GM18868 (cell line): ENCODE results near the gene BACH2.
A peak's percentile ranks its signal among the peaks of the same experiment; 100 is the strongest.
"Not testable (repeated sequence)": the region's sequence is repeated elsewhere in the genome, so short reads cannot be mapped to it uniquely, and the experiment has no call there.

Source experiments
- ATAC-seq: cut with Tn5 transposase; IDR thresholded peaks from one replicate; pipeline ENCODE4 v1.9.1; 2021; ENCODE audit warnings: mild to moderate bottlenecking, moderate library complexity; ENCODE audit not compliant: unreplicated experiment

The BACH2 gene

DNA sequence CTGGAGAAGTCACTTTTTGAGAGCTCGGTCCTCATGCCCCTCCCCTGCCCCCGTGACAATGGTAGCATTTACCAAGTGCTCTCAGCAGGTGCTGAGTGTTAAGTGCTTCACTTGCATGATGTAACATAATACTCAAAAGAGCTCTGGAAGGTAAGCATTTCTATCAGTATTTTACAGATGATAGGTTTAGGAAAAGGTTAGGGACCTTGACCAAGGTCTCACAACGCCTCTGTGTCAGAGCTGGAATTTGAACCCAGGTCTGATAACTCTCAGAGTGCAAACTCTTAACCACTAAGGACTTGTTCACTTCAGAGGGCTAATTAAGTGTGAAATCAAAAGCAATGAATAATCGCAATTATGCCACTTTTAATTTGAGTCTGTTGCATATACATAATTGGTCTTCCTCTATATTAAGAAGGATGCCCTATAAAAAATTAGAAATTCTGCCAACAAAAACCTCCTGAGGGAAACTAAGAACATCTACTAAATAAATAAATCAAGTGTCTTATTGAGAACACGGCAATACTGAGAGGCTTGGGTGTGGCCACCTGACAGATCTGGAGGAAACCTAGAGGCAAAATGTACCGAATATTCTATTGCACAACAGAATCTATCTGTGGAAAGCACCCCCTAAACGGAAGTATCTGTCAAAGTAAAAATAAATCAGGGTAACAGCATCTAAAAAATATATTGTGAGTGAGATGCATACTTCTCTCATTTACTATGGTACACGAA, 109.8 kb downstream of the BACH2 start:
- no peak for ATAC-seq

DNA sequence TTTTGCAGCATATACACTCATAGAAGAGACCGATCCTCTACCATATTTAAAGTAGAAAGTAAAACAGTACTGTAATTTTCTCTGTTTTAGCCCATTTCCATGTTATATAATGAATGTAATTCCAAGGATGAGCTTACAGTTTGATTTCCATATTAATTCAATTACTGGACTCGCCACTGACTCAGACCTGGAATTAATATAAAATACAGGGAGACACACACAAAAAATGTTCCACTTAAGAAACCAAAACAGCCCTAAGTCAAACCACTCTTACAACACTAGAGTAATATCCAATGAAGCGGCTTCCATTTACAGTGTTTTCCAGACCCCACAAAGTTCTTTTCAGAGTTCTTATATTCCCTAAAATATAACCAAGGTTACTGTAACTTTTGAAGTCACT, 110.6 kb downstream of the BACH2 start:
- no peak for ATAC-seq

DNA sequence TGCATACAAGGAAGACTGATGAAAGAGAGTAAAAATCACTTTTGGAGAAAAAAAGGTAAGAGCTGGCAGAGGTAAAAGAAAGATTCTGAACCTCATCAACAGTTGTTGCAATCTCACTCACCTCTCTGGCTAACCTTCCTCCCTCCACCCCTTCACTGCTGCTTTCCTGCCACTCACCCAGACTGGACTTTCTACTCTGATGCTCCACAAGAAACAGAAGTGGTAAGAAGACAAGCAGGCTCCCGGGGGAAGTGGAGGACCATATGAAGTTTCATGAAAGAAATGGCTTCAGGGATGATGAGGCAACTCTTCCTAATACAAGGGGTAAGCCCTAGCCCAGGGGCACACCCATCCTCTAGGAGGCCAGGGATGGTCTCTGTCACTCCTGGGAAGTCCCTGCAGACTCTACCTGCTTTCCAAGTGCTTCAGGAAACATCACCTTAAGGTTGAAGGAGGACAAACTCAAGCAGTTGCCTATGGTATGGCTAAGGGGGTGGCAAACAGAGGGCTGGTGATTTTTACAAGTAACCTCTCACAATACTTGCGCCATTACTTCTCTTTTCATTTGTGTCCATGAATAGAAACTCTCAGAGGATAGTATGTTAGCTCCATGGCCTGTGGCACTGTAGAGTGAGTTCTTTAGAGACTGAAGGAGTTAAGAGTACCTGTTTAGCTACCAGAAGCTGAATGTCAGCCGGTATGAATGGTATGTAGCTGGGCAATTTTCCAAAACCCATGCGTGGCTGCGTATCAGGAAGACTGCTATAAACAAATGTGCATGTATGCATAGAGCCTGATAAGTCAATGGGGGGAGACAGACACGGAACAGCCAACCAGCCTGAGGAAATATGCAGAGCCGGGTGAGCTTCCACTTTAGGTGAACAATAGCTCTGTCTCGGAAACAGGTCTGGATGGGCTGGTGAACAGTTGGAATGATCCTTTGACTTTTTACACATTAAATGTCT, 112.0 kb downstream of the BACH2 start:
- no peak for ATAC-seq

DNA sequence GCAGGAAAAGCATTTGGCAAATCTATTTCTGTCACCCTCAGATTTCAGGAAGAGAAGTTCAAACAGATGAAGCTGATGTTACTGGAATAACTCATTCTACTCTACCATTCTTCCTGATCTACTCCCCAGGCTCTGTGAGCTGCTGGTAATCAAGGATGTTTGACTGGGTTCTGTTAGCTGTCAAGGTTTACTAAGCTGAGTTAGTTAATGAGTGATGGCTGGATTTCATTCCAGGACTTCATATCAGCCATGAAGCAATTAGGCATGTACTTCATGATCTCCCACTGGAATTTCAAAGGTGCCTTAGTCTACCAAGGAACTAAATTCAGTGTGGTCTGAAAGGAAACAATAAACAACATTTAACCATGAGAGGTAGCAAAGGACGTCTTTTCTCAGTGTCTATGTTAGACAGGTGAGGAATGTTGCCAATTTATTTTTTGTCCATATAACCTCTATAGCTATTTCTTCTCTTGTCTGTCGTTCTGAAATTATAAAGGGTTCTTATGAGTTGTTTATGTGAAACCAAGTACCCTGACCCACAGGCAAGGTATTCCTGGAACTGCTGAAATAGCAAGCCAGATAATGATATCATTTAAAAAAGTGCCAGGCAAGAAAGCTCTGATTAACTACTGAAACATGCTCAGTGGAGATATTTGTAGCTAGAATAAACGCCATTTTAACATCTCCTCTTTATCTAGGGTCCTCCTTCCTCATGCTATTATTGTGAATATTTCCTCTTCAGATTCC, 112.9 kb downstream of the BACH2 start:
- no peak for ATAC-seq

DNA sequence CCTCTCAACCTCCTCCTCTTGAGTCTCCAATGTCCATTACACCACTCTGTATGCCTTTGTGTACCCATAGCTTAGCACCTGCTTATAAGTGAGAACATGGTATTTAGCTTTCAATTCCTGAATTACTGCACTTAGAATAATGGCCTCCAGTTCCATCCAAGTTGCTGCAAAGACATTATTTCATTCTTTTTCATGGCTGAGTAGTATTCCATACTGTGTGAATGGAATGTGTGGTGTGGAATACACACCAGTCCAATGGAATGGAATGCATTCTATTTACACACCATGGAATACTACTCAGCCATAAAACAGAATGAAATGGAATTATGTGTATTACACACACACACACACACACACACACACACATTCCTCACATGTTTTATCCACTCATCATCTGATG, 116.1 kb downstream of the BACH2 start:
- ATAC-seq: no peak

DNA sequence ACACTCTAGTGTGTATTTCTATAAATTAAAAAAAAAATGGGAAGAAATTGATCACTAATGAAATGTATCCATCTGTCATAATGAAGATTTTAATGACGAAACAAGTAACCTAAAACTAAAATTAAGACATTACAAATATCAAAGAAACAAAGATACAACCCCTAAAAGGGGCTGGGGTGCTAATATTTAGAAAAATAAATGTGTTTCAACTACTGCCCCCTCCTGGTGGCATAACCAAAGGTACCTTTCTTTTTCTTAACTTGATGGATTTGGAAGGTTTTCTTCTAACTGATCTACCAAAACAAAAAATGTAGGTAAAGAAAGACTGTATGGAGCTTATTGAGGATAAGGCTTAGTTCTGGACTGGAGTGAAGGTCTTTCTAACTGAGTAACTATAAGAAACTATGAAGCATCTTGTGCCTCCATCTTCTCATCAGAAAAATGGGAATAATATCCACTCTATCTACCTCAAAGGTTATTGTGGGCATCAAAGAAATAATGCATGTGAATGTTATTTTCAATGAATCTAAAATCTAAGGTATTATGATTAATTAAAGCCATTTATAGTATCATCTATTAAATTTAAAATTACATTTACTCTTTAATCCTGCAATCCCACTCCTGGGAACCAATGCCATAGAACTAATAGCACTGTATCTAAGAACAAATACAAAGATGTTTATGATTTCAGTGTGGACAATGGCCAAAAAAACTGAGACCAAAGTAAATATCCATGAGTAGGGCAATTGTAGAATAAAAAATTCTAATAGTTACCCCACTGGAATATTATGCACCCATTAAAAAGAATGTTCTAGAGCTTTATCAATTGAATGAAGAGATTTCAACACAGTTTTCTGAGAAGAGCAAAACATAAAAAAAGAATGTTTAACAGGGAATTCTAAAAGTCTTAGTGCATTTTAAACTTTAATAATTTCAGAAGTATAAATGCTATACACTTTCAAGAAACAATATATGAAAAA, 117.2 kb downstream of the BACH2 start:
- ATAC-seq: no peak

DNA sequence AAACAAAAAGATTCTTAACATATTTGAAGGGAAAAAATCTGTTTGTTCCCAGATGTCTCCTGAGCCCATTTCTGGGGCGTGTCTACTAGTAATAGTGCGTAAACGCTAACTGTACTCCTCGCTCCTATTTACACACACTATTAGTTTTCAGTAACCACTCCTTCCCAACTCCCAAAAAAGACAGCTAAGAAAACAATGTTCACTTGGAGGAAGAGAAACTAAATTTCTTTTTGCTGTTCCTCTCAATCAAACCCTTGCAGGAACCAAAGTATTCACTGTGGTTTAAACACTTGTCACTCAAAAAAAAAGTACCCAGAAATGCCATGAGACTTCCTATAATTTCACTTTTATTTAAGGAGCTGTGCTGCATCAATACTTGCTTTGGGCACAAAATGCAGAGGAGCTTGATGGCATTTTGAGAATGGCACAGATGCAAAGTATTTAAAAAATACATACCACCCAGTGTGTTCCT, 118.2 kb downstream of the BACH2 start:
- ATAC-seq: no peak

DNA sequence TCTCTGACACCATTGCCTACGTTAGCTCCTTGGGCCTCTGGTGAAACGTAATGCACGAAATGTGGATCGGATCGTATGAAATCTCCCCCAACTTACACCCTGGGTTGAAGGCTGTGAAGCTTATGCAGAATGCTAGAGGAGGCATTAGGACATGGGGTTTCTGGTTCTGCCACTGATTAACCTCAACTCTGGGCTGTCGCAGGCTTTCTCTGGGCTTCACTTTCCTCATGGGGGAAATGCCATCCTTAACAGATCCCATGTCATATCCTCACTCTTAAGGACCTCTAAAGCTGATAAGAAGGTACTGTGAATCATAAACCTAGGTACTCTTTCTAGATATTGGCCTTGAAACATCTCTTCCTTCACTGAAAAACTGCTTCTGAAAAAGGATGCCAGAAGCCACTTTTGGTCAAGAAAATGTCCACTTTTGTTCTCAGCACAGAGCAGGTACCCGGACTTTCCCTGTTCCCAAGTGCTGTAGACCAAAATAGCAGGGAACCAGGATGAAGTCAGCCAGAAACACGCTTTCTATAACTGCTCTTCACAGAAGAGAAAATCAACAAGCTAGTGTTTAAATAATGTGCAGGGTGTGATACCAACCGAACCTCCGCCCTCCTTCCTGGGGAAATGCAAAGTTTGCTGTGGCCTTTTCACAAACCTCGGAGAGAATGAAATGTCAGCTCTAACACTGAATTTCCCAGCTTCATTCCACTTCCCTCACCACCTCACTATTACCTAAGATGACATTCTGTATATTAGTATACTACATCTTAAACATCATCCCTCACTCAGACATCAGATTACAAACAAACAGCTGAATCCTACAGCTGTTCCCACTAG, 118.9 kb downstream of the BACH2 start:
- ATAC-seq: no peak

DNA sequence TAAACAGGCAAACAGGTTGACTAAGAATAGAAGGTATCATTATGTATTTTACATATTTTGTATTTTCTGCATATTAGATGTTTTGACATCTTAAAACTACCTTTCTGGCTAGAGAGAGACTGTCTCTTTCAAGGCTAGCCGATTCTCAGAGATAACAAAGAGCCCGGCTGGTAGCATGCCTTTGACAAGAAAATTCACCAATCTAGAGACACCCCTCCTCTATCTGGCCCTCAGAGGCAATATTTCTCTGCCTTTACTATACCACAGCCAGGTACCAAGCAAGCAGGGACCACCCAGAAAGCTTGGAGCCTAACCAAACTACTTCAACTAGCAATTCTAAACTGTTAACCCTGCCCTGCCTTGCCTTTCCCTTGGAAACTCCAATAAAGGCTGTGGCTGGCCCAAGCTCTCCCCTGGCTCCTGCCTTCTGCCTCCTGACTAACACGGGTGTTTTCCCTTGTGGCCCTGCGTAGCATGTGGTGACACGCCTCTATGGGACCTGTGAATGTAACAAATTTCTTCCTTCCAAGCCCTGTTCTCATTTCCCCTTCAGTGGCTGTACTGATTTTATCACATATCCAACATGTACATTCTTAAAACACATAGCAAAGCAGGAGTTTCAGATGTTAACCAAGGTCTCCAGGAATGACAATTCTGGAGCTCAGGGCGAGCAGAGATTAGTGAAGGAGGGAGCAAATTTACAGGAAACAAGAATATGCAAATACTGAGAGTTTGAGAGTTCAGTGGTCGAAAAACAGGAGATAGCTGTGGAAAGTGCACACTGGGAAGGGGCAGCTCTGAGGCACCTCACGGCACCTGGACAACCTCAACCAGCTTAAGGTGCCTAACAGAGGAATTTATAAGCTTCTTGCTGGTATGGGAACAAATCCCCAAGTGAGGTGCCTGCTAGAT, 120.8 kb downstream of the BACH2 start:
- ATAC-seq: peak; percentile 86

DNA sequence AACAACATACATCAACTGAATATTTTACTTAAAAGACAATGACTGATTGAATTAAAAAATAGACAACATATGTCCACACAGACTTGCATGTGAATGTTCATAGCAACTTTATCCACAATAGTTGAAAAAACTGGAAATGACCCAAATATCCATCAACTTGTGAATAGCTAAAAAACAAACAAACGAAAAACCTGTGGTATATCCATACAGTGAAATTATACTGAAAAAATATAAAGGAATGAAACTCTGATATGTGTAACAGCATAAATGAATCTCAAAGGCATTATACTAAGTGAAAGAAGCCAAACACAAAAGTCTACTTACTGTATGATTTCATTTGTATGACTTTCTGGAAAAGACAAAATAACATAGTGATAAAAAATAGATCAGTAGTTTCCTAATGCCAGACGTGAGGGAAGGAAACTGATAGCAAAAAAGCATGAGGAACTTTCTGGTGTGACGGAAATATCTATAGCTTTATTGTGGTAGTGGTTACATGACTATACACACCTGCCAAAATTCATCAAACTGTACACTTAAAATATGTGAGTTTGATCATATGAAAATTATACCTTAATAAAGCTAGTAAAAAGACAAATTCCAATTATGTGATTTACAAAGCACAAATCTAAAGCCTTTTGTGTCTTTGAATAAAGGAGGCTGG, 123.2 kb downstream of the BACH2 start:
- ATAC-seq: no peak

DNA sequence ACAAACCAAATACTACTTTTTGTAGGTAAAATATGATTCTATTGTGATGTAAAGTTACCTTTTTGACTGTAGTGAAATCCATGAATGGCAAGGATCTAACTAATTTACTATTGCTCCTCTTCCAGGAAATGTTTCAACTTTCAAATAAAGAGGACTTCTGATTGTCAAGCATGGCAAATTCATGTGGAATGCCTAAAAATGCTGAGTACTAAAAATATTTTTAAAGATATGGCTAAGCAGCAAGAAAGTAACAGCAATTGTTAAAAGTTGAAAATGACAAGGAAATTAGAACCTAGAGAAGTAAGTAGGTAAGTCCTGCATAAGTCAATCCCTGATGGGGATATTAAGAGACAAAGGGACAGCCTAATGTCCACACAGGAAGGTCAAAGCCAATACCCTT, 126.0 kb downstream of the BACH2 start:
- no peak for ATAC-seq

DNA sequence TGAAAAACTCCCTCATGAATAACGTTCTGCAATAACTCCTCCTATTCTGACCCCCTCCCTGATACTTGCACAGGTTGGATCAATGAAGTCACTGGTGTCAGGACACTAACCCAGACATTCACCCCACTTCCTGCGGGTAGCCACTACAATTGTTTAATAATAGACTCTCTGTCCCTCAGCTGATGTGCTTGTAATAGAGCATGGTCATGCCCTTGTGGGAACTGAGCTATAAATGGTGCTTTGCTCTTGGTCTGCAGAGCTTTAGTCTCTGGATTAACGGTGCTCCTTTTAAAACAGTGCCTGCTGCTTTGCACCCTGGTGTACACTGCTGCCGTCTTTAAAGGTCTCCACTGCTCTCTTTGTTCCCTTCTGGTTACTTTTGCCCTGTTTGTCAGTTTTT, 127.3 kb downstream of the BACH2 start:
- ATAC-seq: no peak

DNA sequence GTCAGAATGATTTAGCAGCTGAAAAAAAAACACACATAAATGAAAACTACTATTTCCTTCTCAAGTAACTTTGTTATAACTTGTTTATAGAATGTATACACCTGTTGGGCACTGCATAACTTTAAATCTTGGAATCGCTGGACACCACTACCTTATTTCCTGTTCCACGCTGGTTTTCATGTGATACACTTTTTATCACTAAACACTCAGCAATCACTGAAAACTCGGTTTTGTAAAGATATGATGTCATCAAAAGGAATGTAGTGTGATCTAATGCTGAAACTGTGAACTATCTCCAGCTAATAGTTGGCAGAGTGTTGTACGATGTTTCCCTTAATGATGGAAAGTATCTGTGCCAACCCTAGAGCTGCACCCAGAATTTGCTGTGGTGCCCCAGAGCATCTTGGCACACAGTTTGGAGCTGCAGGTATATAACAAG, 127.9 kb downstream of the BACH2 start:
- ATAC-seq: no peak

DNA sequence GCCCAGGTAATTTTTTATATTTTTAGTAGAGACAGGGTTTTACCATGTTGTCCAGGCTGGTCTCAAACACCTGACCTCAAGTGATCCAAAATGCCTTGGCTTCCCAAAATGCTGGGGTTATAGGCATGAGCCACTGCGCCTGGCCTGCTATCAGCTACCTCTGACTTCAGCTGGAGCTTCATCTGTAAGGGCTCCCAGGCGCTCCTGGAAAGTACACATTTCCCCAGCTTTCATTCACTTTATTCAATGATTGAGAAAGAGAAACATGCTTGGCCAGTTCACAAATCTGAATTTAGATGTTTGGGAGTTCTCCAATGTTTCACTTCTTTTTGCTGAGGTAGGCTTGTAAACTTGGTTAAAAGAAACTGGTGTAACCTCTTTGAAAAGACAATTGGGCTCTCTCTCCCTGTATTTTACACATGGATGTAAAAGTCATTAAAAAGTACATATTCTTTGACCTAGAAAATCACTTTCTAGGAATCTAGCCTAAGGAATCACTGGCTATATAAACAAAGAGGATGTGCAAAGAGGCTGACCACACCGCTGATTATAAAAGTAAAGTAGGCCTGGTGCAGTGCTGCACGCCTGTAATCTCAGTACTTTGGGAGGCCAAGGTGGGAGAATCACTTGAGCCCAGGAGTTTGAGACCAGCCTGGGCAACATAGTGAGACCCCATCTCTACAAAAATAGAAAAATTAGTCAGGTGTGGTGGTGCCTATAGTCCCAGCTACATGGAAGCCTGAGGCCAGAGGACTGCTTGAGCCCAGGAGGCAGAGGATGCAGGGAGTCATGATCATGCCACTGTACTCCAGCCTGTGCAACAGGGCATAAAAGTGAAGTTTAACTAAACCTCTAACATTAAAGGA, 128.9 kb downstream of the BACH2 start:
- ATAC-seq: no peak

DNA sequence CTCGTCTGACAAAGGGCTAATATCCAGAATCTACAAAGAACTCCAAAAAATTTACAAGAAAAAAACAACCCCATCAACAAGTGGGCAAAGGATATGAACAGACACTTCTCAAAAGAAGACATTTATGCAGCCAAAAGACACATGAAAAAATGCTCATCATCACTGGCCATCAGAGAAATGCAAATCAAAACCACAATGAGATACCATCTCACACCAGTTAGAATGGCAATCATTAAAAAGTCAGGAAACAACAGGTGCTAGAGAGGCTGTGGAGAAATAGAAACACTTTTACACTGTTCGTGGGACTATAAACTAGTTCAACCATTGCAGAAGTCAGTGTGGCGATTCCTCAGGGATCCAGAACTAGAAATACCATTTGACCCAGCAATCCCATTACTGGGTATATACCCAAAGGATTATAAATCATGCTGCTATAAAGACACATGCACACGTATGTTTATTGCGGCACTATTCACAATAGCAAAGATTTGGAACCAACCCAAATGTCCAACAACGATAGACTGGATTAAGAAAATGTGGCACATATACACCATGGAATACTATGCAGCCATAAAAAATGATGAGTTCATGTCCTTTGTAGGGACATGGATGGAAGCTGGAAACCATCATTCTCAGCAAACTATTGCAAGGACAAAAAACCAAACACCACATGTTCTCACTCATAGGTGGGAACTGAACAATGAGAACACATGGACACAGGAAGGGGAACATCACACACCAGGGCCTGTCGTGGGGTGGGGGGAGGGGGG, 130.3 kb downstream of the BACH2 start:
- ATAC-seq: not testable (repeated sequence)
